Endothelial cell of umbilical vein (primary cell): ENCODE measurements around the gene CENPB. TPM values are rescaled to one million over a fixed set of nuclear protein-coding genes. Genes with fewer than 3 reads are reported as not detected.

Experiments
- BruUV-seq: library from RNA; stranded (reverse); fragments of 400-500 nt; replicated peaks from 2 replicates; lab custom pipeline; 2021; lab: Mats Ljungman, UMichigan
- CTCF ChIA-PET: fragments of 300-600, 350-600 bp; sonication (Branson Sonifier 250); formaldehyde crosslinking; loops from one replicate; lab custom pipeline; 2021; ENCODE audit warnings: antibody characterized with exemption, inconsistent platforms; lab: Charles Lee
- POLR2A ChIA-PET: fragments of 300-600, 350-600 bp; sonication (Branson Sonifier 250); formaldehyde crosslinking; loops from one replicate; lab custom pipeline; 2021; ENCODE audit warnings: antibody characterized with exemption, inconsistent platforms; lab: Charles Lee
- DNase-seq: peaks from one replicate; pipeline ENCODE4 v3.0.0-alpha.2; 2011; ENCODE audit warnings: low read depth, low spot score
- FAIRE-seq: peaks from 2 replicates; lab custom pipeline; 2011; peaks lifted over from hg19 to GRCh38; lab: Jason Lieb, UNC
- H2AFZ ChIP-seq: 2 replicates; pipeline ENCODE4 v1.6.0; 2012; ENCODE audit warnings: low read depth, low read length, control low read depth, inconsistent platforms
- H3K27ac ChIP-seq: 2 replicates; pipeline ENCODE4 v1.5.1; 2011; ENCODE audit warnings: low read depth, mild to moderate bottlenecking, control low read depth, low read length, moderate library complexity; ENCODE audit not compliant: insufficient read depth
- H3K27me3 ChIP-seq, 2 experiments: 2 replicates each; pipeline versions ENCODE4 v1.6.0 to v1.6.1; 2011; ENCODE audit warnings: low read length in 2 of 2, mixed read lengths in 1 of 2; ENCODE audit not compliant: control insufficient read depth in 2 of 2, insufficient read depth in 2 of 2
- H3K36me3 ChIP-seq, 2 experiments: 2 replicates in 1 of 2; 3 replicates in 1 of 2; pipeline ENCODE4 v1.5.1; 2011; ENCODE audit warnings: low read length in 2 of 2, mild to moderate bottlenecking in 1 of 2, moderate library complexity in 1 of 2; ENCODE audit not compliant: control insufficient read depth in 2 of 2, insufficient read depth in 2 of 2; ENCODE audit errors: extremely low read depth in 1 of 2
- H3K4me1 ChIP-seq: 3 replicates; pipeline ENCODE4 v1.5.1; 2011; ENCODE audit warnings: mild to moderate bottlenecking, low read length; ENCODE audit not compliant: control insufficient read depth, insufficient read depth; ENCODE audit errors: extremely low read depth
- H3K4me2 ChIP-seq: 2 replicates; pipeline ENCODE4 v1.6.1; 2011; ENCODE audit warnings: low read length, control low read depth, mixed read lengths; ENCODE audit not compliant: insufficient read depth
- H3K4me3 ChIP-seq, 3 experiments: fragments of 200-600 bp in 1 of 3; sonication (generic), shearing (Covaris generic) in 1 of 3; replicated peaks in 1 of 3; 2 replicates each; pipeline ENCODE4 v1.5.1; 2011 to 2016; ENCODE audit warnings: control low read depth in 3 of 3, low read length in 3 of 3, mild to moderate bottlenecking in 2 of 3, inconsistent platforms in 1 of 3, low read depth in 1 of 3, moderate library complexity in 1 of 3; ENCODE audit not compliant: insufficient read depth in 1 of 3
- H3K79me2 ChIP-seq: 2 replicates; pipeline ENCODE4 v1.6.0; 2012; ENCODE audit warnings: low read length, inconsistent platforms; ENCODE audit not compliant: control insufficient read depth, insufficient read depth
- H3K9ac ChIP-seq: replicated peaks from 2 replicates; pipeline ENCODE3; 2011; ENCODE audit warnings: low read length, control low read depth; ENCODE audit not compliant: insufficient read depth; ENCODE audit errors: extremely low read depth
- H3K9me1 ChIP-seq: replicated peaks from 3 replicates; pipeline ENCODE4 v1.6.0; 2011; ENCODE audit warnings: mild to moderate bottlenecking, low read length; ENCODE audit not compliant: control insufficient read depth, insufficient read depth; ENCODE audit errors: extremely low read depth
- H3K9me3 ChIP-seq: replicated peaks from 2 replicates; pipeline ENCODE4 v1.5.1; 2012; ENCODE audit warnings: low read length, inconsistent platforms; ENCODE audit not compliant: control insufficient read depth, insufficient read depth
- H4K20me1 ChIP-seq: replicated peaks from 2 replicates; pipeline ENCODE3; 2011; ENCODE audit warnings: mild to moderate bottlenecking, low read length; ENCODE audit not compliant: control insufficient read depth, insufficient read depth; ENCODE audit errors: extremely low read depth
- CTCF ChIP-seq, 2 donors: IDR thresholded peaks; 1 replicate in 1 of 2; 2 replicates in 1 of 2; pipeline ENCODE4 v1.5.1; 2011; ENCODE audit warnings: low read length in 2 of 2, mild to moderate bottlenecking in 2 of 2, moderate library complexity in 2 of 2, control low read depth in 1 of 2, inconsistent platforms in 1 of 2, low read depth in 1 of 2; ENCODE audit not compliant: insufficient read depth in 1 of 2; ENCODE audit errors: extremely low read depth in 1 of 2
- EZH2 ChIP-seq: IDR thresholded peaks from 2 replicates; pipeline ENCODE4 v1.6.1; 2012; ENCODE audit warnings: borderline replicate concordance, low read depth, mild to moderate bottlenecking, moderate library complexity, low read length, inconsistent platforms; ENCODE audit not compliant: severe bottlenecking
- FOS ChIP-seq: IDR thresholded peaks from 2 replicates; pipeline ENCODE4 v1.6.1; 2011; ENCODE audit warnings: mild to moderate bottlenecking, low read length, moderate library complexity, borderline replicate concordance; ENCODE audit not compliant: insufficient read depth
- GATA2 ChIP-seq: IDR thresholded peaks from 2 replicates; pipeline ENCODE4 v1.7.0; 2011; ENCODE audit warnings: low read depth, mild to moderate bottlenecking, moderate library complexity, mixed read lengths, low read length; ENCODE audit not compliant: insufficient read length, insufficient read depth
- JUN ChIP-seq: IDR thresholded peaks from 2 replicates; pipeline ENCODE4 v1.6.1; 2011; ENCODE audit warnings: borderline replicate concordance, low read depth; ENCODE audit not compliant: insufficient read length, insufficient read depth
- MAX ChIP-seq: IDR thresholded peaks from 2 replicates; pipeline ENCODE4 v1.6.1; 2011; ENCODE audit not compliant: insufficient read depth, insufficient read length
- MYC ChIP-seq: IDR thresholded peaks from one replicate; pipeline ENCODE4 v1.6.1; 2011; ENCODE audit warnings: mild to moderate bottlenecking, low read depth, low read length
- POLR2A ChIP-seq: IDR thresholded peaks from 2 replicates; pipeline ENCODE4 v1.6.1; 2012; ENCODE audit warnings: low read depth, mild to moderate bottlenecking, control low read depth, low read length
- POLR2AphosphoS5 ChIP-seq: IDR thresholded peaks from 2 replicates; pipeline ENCODE4 v1.6.1; 2012; ENCODE audit warnings: low read depth, mild to moderate bottlenecking, control low read depth, low read length, moderate library complexity; ENCODE audit not compliant: insufficient read depth
- dilution Hi-C: fragments of 300-500 bp; cut with MboI; formaldehyde crosslinking; loops from one replicate; pipeline ENCODE4 v1.15.0; 2019; ENCODE audit warnings: low sequenced_read_pairs; ENCODE audit not compliant: extremely low pct_ligation_motif_present
- intact Hi-C: fragments of 100-400 bp; cut with micrococcal nuclease; formaldehyde crosslinking; loops from one replicate; pipeline ENCODE4 v1.10.0; 2022
- polyA plus RNA-seq, 4 experiments: library from polyadenylated mRNA; depleted of rRNA in 3 of 4; stranded (reverse) in 3 of 4; unstranded in 1 of 4; fragments of >200 nt; gene quantifications; 2 replicates each; pipeline versions ENCODE4 v1.2.1 to v1.2.3, GENCODE V29; 2011 to 2012; ENCODE audit warnings: missing spikeins in 1 of 4
- total RNA-seq: library from RNA; stranded (reverse); gene quantifications from 2 replicates; pipeline ENCODE4 v1.2.3, GENCODE V29; 2021

Gene CENPB
- total and polyA plus RNA-seq, 2 donors (not counting 3 experiments of a cell fraction or from before 2014, with no cell fraction given) = 30.4 to 90.3 TPM

DNA sequence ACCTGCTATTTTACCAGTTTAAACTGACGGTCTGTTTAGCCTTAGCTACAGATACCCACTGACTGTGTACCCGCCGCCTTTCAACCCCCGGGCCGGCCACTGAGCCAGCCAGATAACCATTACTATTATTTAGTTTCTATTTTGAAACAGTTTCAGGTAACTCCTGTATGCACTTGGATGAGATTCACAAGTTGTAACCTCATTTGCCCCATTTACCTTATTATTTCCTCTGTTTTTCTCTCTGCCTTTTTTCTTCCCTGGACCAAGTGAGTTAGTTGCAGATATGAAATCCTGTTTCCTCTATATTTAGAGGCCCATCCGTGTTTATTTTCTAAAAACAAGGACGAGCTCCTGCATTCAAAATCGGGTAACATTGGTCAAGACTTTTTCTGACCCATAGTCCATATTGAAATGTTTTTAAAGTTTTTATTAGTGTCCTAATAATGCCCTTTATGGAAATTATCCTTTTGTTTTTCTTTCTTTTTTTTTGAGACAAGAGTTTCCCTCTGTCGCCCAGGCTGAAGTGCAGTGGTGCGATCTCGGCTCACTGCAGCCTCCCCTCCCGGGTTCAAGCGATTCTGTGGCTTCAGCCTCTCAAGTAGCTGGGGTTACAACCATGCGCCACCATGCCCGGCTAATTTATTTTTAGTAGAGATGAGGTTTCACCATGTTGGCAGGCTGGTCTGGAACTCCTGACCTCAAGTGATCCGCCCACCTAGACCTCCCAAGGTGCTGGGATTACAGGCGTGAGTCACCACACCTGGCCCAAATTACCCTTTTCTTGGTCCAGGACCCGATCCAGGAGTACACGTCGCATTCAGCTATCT is 34.6 kb upstream of the CENPB start:
- no peaks in the 10 kb centered on the region for H4K20me1 ChIP-seq
- H3K36me3 ChIP-seq = peaks cover 2 to 14% of the 10 kb centered on the region in 2 experiments
- peak overlapping the region; percentile 92 for H3K4me2 ChIP-seq
- H3K4me1 ChIP-seq = peaks cover 7% of the 10 kb centered on the region
- no TSS peak for BruUV-seq
- dilution Hi-C loops = no loop called here
- no peak for DNase-seq
- peak; percentile 71 for FAIRE-seq
- H3K27ac ChIP-seq = peak overlapping the region; percentile 84
- TF ChIP-seq CTCF (IDR thresholded peaks at IDR 0.05; ENCODE audit: extremely low read depth in 1 of 2, insufficient read depth in 1 of 2, low read depth in 1 of 2, low read length in 2 of 2) (no peak), MAX (no peak), POLR2AphosphoS5 (no peak), FOS (no peak), JUN (no peak), GATA2 (no peak), POLR2A (no peak), MYC (no peak), EZH2 (no peak)
- H3K9me3 ChIP-seq = no peaks in the 10 kb centered on the region
- H3K9ac ChIP-seq = peak overlapping the region; percentile 94
- no peaks in the 10 kb centered on the region for H3K27me3 ChIP-seq
- H3K4me3 ChIP-seq = peak overlapping the region; percentile 50 to 86 (median 55)
- POLR2A ChIA-PET = interaction anchor here (0.6 to 1.7 kb wide), 7 partner anchors 16 to 264 kb away, joined by 3 to 4 read pairs (median 3); partner anchors contain the start of gene CDC25B
- CTCF ChIA-PET = interaction anchor here (0.7 to 5.1 kb wide), 23 partner anchors 10 to 264 kb away, joined by 3 to 214 read pairs (median 5); partner anchors contain the start of genes ADISSP, CDC25B, CENPB and SPEF1
- H2AFZ ChIP-seq = no peak overlapping the region
- intact Hi-C loops = loop anchor here (1.0 to 2.0 kb wide), 8 partner anchors 10 to 193 kb away; partner anchors contain the start of genes CDC25B, CENPB, MAVS and PANK2
- no peaks in the 10 kb centered on the region for H3K9me1 ChIP-seq
- peaks cover 4% of the 10 kb centered on the region for H3K79me2 ChIP-seq
